GM23248 (cell line): ENCODE measurements around the gene GYPA.
"Not testable (repeated sequence)": the region's sequence is repeated elsewhere in the genome, so short reads cannot be mapped to it uniquely, and the experiment has no call there.

Experiments used
- EZH2 ChIP-seq: fragments of 200-600 bp; sonication (generic); IDR thresholded peaks from 2 replicates; pipeline ENCODE4 v1.6.1; 2018; ENCODE audit warnings: antibody characterized with exemption, mild to moderate bottlenecking; ENCODE audit not compliant: insufficient read depth, poor library complexity, severe bottlenecking
- EZH2phosphoT487 ChIP-seq: fragments of 200-600 bp; sonication (generic); IDR thresholded peaks from 2 replicates; pipeline ENCODE4 v1.6.1; 2018; ENCODE audit warnings: antibody characterized with exemption, moderate library complexity, mild to moderate bottlenecking, low read depth; ENCODE audit not compliant: insufficient read depth

DNA sequence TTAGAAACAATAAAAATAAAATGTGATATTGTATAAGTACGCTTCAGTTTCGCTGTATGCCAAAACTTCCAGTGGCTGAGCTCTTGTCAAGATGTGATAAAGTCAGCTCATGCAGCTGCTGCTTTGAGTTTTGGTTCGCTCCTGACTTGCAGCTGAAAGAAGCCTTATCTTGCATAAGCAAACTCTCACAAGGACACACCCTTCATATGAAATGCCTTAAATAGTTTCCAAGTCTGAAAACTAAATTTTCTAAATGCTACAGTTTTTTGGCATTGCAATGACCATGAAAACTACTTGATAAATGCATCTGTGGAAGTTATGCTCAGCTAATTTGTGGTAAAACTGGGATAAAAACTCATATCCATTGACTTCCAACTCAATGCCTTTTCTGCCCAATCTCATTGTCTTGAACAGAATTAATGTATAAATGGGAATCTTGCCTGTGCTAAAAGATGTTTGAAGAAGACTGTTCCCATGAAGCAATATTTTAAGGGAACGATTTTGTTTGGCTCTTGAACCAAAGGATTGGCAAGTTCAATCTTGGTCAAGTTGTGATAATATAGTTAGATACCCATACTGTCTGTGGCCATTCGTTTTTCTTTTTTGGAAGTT is 11.7 kb downstream of the GYPA start:
- not testable (repeated sequence) for TF ChIP-seq EZH2phosphoT487, EZH2
